ENCODE results near the gene ZBBX. TPM values are rescaled to one million over a fixed set of nuclear protein-coding genes. Genes with fewer than 3 reads are reported as not detected.
"Not testable (repeated sequence)": the region's sequence is repeated elsewhere in the genome, so short reads cannot be mapped to it uniquely, and the experiment has no call there.

ZBBX gene, protein sequence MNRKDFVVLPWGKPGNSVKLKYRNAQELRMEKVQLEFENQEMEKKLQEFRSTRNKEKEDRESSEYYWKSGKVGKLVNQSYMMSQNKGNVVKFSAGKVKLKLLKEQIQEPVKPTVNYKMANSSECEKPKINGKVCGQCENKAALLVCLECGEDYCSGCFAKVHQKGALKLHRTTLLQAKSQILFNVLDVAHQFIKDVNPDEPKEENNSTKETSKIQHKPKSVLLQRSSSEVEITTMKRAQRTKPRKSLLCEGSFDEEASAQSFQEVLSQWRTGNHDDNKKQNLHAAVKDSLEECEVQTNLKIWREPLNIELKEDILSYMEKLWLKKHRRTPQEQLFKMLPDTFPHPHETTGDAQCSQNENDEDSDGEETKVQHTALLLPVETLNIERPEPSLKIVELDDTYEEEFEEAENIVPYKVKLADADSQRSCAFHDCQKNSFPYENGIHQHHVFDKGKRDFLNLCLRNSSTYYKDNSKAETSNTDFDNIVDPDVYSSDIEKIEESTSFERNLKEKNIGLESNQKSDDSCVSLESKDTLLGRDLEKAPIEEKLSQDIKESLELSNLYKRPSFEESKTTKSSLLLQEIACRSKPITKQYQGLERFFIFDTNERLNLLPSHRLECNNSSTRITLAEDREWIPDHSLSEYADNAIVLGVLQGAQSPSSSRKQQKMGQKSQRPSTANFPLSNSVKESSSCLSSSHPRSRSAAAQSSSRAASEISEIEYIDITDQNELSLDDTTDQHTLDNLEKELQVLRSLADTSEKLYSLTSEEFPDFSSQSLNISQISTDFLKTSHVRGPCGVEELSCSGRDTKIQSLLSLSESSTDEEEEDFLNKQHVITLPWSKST
- total RNA-seq: not detected

DNA sequence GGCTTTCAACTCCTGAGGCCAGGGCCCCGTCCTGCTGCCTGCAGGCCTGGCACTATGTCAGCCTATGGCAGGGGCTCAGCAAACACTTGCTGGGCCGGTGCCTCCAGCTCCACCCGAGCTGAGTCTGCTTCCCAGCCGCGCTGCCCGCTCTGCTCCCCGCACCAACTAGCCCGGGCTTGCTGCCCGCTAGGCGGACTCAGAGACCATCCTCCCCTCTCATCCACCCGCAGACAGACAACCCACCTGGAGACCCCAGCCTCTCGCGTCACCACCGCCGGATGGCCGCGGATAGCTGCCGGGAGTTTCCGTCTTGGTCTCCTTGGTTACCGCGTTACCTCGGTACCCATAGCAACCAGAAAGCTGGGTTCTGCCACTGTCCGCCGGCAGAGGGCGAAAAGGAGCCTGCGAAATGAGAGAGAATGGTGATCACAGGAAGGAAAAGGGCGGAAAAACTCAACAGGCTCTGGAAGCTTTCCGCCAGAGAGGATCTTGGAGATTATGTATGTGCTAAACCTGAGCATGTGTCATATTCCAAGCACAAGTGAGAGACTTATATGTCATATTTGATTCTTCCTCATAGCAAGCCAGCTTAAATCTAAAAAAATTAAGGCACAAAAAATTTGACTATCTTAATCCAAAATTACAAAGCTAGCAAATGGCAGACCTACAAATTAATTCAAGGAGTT, at the start of gene ZBBX:
Gene ZBBX (minus strand): TSS at position 294 of the 686 bp plus-strand sequence. CDS start 7,396 bp downstream, outside the sequence.
- Histone ChIP-seq H3K27ac (no peak within 1 kb of the TSS), H3K27me3 (no peaks in the 10 kb centered on the region), H3K4me1 (peaks cover 0 to 7% of the 10 kb centered on the region in 2 donors), H3K4me3 (peak within 1 kb of the TSS; percentile 34 to 42), H3K36me3 (no peaks in the 10 kb centered on the region), H3K9me3 (no peaks in the 10 kb centered on the region)
- TF ChIP-seq, protein P1, sequence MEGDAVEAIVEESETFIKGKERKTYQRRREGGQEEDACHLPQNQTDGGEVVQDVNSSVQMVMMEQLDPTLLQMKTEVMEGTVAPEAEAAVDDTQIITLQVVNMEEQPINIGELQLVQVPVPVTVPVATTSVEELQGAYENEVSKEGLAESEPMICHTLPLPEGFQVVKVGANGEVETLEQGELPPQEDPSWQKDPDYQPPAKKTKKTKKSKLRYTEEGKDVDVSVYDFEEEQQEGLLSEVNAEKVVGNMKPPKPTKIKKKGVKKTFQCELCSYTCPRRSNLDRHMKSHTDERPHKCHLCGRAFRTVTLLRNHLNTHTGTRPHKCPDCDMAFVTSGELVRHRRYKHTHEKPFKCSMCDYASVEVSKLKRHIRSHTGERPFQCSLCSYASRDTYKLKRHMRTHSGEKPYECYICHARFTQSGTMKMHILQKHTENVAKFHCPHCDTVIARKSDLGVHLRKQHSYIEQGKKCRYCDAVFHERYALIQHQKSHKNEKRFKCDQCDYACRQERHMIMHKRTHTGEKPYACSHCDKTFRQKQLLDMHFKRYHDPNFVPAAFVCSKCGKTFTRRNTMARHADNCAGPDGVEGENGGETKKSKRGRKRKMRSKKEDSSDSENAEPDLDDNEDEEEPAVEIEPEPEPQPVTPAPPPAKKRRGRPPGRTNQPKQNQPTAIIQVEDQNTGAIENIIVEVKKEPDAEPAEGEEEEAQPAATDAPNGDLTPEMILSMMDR (IDR thresholded peaks at IDR 0.05): peak; percentile 79 to 86
- DNase-seq (ENCODE audit: low spot score): peak; percentile 84

DNA sequence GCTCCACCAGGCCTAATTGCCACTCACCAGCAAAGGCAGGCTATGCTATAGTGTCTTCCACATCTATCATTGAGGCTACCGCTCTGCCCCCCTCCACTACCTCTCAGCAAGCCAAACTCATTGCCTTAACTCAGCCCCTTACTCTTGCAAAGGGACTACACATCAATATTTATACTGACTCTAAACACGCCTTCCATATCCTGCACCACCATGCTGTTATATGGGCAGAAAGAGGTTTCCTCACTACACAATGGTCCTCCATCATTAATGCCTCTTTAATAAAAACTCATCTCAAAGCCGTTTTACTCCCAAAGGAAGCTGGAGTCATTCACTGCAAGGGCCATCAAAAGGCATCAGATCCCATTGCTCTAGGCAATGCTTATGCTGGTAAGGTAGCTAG, 46.9 kb upstream of the ZBBX start:
- H3K4me1 ChIP-seq; DNase-seq (ENCODE audit: low spot score); H3K9me3 ChIP-seq: not testable (repeated sequence)

DNA sequence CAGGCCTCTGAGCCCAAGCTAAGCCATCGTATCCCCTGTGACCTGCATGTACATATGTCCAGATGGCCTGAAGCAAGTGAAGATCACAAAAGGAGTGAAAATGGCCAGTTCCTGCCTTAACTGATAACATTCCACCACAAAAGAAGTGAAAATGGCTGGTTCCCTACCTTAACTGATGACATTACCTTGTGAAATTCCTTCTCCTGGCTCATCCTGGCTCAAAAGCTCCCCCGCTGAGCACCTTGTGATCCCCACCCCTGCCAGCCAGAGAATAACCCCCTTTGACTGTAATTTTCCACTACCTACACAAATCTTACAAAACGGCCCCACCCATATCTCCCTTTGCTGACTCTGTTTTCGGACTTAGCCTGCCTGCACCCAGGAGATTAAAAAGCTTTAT, 42.3 kb upstream of the ZBBX start:
- H3K36me3 ChIP-seq, H3K4me3 ChIP-seq: not testable (repeated sequence)

More for the DNA sequence above, 46.9 kb upstream of the ZBBX start:
- H3K27me3 ChIP-seq, H3K27ac ChIP-seq, H3K4me3 ChIP-seq, H3K36me3 ChIP-seq: not testable (repeated sequence)

DNA sequence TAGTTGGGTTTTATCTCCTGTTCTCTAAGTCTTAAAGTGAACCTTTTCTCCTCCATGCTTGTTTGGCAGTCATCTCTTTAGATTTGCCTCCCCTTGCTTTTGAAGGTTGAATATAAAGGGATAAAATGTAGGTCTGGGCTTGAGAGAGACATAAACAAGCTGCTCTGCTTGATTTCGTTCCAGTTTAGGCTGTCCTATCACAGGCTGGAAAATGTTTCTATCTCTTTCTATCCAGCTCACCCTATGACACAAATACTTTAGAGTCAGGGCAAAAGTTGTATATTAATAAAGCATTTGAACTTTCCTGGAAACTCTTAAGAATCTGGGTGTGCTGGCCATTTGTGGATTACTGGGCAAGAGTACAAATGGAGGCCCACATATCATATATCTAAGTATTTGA, 29.5 kb upstream of the ZBBX start:
- Histone ChIP-seq H3K4me3 (no peak overlapping the region), H3K36me3 (no peaks in the 10 kb centered on the region)
- TF ChIP-seq, protein P1 (IDR thresholded peaks at IDR 0.05): no peak

More for the DNA sequence above, 42.3 kb upstream of the ZBBX start:
- H3K27ac ChIP-seq; DNase-seq (ENCODE audit: low spot score); H3K4me1 ChIP-seq; H3K9me3 ChIP-seq; H3K27me3 ChIP-seq: not testable (repeated sequence)

DNA sequence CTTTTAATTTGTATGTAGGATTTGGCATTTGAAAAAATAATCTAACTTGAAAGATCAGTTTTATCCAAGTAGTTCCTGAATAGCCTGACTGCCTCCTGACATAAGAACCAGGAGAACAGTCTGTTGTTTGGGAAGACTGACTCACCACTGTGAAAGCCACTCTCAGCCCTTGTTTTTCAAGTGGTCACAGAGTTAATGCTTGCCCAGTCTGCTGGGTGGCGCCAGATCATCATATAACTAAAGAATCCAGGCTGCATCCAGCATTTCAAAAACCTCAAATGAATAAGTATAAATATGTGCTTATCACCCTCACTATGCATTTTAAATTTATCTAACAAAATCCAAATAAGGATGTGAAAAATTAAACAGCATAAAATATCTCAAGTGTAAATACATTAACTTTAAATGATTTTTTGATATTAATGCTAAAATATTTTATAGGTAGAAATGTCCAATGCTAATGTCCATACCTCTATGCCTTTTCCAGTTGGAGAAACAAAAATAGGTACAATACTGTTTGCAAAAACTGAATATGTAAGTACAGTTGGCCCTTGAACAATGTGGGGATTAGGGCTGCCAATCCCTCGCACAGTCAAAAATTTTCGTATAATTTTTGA, 26.9 kb upstream of the ZBBX start:
- DNase-seq (ENCODE audit: low spot score): peak; percentile 62
- Histone ChIP-seq H3K4me1 (no peaks in the 10 kb centered on the region), H3K27me3 (no peaks in the 10 kb centered on the region), H3K27ac (no peak overlapping the region), H3K4me3 (no peak overlapping the region), H3K36me3 (no peaks in the 10 kb centered on the region), H3K9me3 (no peaks in the 10 kb centered on the region)
- TF ChIP-seq, protein P1 (IDR thresholded peaks at IDR 0.05): peak in 1 of 2 donors; percentile 65

More for the DNA sequence above, 29.5 kb upstream of the ZBBX start:
- DNase-seq (ENCODE audit: low spot score): no peak
- no peaks in the 10 kb centered on the region for H3K27me3 ChIP-seq
- H3K4me1 ChIP-seq: no peaks in the 10 kb centered on the region
- H3K9me3 ChIP-seq: no peaks in the 10 kb centered on the region
- H3K27ac ChIP-seq: no peak overlapping the region

DNA sequence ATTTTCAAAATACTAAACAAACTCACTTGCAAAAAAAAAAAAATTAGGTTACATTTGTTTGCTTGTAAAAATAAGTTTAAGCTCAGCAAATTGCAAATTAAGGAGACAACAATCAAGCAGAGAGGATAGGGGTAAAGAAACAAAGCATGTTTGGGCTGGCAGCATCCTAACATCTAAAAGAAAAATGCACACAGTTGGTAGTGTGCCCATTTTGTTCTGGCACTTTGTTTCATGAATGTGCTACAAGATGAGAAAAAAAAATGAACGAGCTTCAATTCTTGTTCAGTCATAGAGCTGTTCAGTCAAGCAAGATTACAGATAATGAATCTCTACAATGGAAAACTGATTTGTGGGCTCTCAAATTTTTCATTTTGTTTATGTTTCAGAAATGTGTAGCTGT, 17.7 kb upstream of the ZBBX start:
- Histone ChIP-seq H3K4me1 (no peaks in the 10 kb centered on the region), H3K9me3 (no peaks in the 10 kb centered on the region), H3K36me3 (no peaks in the 10 kb centered on the region), H3K4me3 (no peak overlapping the region), H3K27ac (no peak overlapping the region), H3K27me3 (no peaks in the 10 kb centered on the region)
- no peak for DNase-seq (ENCODE audit: low spot score)
- TF ChIP-seq, protein P1 (IDR thresholded peaks at IDR 0.05): no peak
